BJ (cell line): ENCODE measurements around the gene CDH8. TPM values are rescaled to one million over a fixed set of nuclear protein-coding genes. Genes with fewer than 3 reads are reported as not detected.

Source experiments
- CTCF ChIA-PET: fragments of 350-600 bp; formaldehyde crosslinking; extraction: SDS; loops from one replicate; lab custom pipeline; 2021; ENCODE audit warnings: antibody characterized with exemption, inconsistent platforms; lab: Yijun Ruan, JAX
- POLR2A ChIA-PET: fragments of 300-600 bp; sonication (Branson Sonifier 250); formaldehyde crosslinking; extraction: SDS; loops from one replicate; lab custom pipeline; 2021; ENCODE audit warnings: antibody characterized with exemption; lab: Charles Lee
- DNase-seq: peaks from one replicate; pipeline ENCODE4 v3.0.0-alpha.2; 2011; ENCODE audit warnings: low read depth
- H3K27me3 ChIP-seq: 2 replicates; pipeline ENCODE4 v1.6.0; 2011; ENCODE audit warnings: low read length; ENCODE audit not compliant: control insufficient read depth, insufficient read depth
- H3K36me3 ChIP-seq: 2 replicates; pipeline ENCODE4 v1.5.1; 2011; ENCODE audit warnings: low read length; ENCODE audit not compliant: control insufficient read depth, insufficient read depth
- H3K4me3 ChIP-seq: 2 replicates; pipeline ENCODE4 v1.5.1; 2011; ENCODE audit warnings: low read depth, mild to moderate bottlenecking, control low read depth, low read length
- polyA plus RNA-seq: library from polyadenylated mRNA; depleted of rRNA; stranded (reverse); fragments of >200 nt; gene quantifications from 2 replicates; pipeline ENCODE4 v1.2.3, GENCODE V29; 2011
- TF ChIP-seq, protein P1 (sequence below): IDR thresholded peaks from 2 replicates; pipeline ENCODE4 v1.5.1; 2011; ENCODE audit warnings: low read depth, mild to moderate bottlenecking, control low read depth, inconsistent platforms, low read length, moderate library complexity; ENCODE audit not compliant: insufficient read depth

The CDH8 gene
- polyA plus RNA-seq, 1 experiment: 0.13 TPM

DNA sequence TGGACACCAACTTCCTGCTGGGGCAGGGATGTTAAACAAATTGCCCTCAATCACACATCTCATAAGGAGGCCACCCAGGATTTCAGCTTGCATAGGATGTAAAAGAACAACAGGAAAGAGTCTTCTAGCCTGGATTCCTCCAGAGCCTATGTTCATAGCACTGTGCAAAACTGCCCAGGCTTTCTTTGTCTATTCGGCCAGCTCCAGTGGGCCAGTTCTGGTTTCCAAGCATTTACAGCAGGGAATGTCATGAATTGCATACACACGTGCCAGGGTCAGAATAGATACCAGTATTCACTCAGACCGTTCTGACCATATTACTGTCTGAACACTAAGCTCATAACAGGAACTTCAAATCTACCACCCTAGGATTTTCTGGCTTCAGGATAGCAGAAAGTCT, 273.2 kb downstream of the CDH8 start:
- POLR2A ChIA-PET: no interaction called here
- Histone ChIP-seq H3K27me3 (no peaks in the 10 kb centered on the region), H3K36me3 (no peaks in the 10 kb centered on the region), H3K4me3 (no peak overlapping the region)
- no peak for DNase-seq
- CTCF ChIA-PET: no interaction called here
- TF ChIP-seq, protein P1, sequence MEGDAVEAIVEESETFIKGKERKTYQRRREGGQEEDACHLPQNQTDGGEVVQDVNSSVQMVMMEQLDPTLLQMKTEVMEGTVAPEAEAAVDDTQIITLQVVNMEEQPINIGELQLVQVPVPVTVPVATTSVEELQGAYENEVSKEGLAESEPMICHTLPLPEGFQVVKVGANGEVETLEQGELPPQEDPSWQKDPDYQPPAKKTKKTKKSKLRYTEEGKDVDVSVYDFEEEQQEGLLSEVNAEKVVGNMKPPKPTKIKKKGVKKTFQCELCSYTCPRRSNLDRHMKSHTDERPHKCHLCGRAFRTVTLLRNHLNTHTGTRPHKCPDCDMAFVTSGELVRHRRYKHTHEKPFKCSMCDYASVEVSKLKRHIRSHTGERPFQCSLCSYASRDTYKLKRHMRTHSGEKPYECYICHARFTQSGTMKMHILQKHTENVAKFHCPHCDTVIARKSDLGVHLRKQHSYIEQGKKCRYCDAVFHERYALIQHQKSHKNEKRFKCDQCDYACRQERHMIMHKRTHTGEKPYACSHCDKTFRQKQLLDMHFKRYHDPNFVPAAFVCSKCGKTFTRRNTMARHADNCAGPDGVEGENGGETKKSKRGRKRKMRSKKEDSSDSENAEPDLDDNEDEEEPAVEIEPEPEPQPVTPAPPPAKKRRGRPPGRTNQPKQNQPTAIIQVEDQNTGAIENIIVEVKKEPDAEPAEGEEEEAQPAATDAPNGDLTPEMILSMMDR: no peak

DNA sequence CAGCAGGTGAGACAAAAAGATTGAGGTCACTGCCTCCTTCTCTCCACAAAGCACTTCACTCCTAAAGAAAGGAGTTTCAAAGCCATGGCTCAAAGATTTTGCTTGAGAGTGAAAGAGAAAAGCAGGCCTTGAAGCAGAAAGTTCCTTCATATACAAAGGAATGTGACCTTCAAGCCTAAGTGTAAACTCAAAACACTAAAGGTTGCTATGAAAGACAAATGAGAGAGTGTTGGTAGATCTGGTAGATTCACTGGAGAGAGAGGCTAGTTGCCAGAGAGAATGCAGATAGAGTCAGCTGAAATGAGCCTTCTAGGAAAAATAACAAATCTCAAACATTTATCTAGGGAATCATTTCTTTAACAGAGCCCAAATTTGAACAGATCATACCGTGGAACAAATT, 305.2 kb downstream of the CDH8 start:
- ChIA-PET CTCF (no interaction called here), POLR2A (no interaction called here)
- no peaks in the 10 kb centered on the region for H3K36me3 ChIP-seq
- TF ChIP-seq, protein P1: no peak
- H3K4me3 ChIP-seq: no peak overlapping the region
- no peak for DNase-seq
- no peaks in the 10 kb centered on the region for H3K27me3 ChIP-seq

DNA sequence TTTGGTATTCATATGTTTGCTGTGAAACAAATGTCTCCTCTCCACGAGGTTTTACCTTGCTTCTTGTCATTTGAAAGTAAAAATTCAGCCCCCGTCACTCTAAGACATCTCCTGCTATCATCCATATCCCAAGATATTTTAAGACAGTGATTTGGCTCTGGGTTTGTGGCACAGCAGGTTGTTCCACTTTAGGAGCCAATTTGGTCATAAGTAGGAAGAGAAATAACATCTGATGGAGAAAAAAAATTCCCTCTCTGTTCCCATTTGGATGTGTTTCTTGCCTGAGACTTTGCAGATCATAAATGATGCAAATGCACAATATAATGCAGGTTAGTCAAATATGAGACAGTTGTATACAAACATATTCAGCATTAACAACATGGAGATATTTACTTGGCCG, 309.5 kb downstream of the CDH8 start:
- TF ChIP-seq, protein P1: no peak
- POLR2A ChIA-PET: no interaction called here
- Histone ChIP-seq H3K4me3 (no peak overlapping the region), H3K36me3 (no peaks in the 10 kb centered on the region), H3K27me3 (no peaks in the 10 kb centered on the region)
- no peak for DNase-seq
- CTCF ChIA-PET: no interaction called here

DNA sequence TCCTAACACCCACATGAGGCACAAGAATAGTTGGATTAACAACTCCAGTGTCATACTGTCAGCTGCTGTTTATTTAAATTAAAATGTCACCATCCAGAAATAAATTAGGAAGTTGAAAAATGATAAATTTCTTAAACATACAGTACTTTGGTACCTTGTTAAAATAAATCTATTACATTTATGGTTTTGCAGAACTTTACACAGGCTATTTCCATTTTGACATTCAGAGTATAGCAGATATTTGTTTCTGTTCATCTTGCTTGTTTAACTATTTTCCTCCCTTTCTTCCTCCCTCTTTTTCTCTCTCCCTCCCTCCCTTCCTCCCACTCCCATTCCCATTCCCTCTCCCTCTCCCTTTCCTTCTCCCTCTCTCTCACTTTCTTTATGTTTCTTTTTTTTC, 310.1 kb downstream of the CDH8 start:
- no peaks in the 10 kb centered on the region for H3K27me3 ChIP-seq
- CTCF ChIA-PET: no interaction called here
- no peaks in the 10 kb centered on the region for H3K36me3 ChIP-seq
- H3K4me3 ChIP-seq: no peak overlapping the region
- DNase-seq: no peak
- POLR2A ChIA-PET: no interaction called here
- TF ChIP-seq, protein P1: no peak

DNA sequence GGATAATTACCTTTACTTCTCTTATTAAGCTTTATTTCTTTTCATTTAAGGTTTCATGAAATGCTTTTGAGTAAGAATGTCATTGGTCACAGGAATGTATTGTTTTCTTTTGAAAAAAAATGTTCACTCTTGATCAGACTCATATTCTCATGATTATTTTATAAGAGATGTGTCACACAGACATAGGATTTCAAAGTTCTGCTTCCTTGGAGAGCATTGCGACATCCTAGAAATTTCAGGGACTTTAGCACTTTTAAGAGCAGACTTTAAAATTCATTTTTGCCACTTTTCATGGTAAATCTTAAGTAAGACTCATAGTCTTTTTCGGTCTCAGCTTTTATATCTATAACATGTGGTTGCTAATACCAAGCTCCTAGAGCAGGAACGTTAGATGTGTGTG, 314.7 kb downstream of the CDH8 start:
- Histone ChIP-seq H3K27me3 (no peaks in the 10 kb centered on the region), H3K4me3 (no peak overlapping the region), H3K36me3 (no peaks in the 10 kb centered on the region)
- CTCF ChIA-PET: no interaction called here
- DNase-seq: no peak
- POLR2A ChIA-PET: no interaction called here
- TF ChIP-seq, protein P1: no peak
